Measurements from ENCODE around the gene CARNS1. TPM values are rescaled to one million over a fixed set of nuclear protein-coding genes. Genes with fewer than 3 reads are reported as not detected.

Gene CARNS1
- total and polyA plus RNA-seq, 10 donors: 1.0 to 4.4 (median 2.0) TPM

GRCh38 chr11:67406420-67406968 lies 9.0 kb upstream of the CARNS1 start:
- peak overlapping the region; percentile 66 to 99 (median 96) for H3K27ac ChIP-seq
- DNase-seq: no peak
- H3K36me3 ChIP-seq: peaks cover 0 to 50% (median 6%) of the 10 kb centered on the region in 6 donors
- TF ChIP-seq POLR2A (IDR thresholded peaks at IDR 0.05): no peak
- TF ChIP-seq POLR2AphosphoS5 (IDR thresholded peaks at IDR 0.05): peak in 1 of 3 donors; percentile 56
- H3K27me3 ChIP-seq (replicated peaks in 1 of 7): peaks cover 0 to 28% (median 0%) of the 10 kb centered on the region in 7 donors
- WGBS, 5 donors: 77 to 83% (median 80%) methylated on average over 4 to 18 of the region's 18 CpGs
- H3K4me3 ChIP-seq: peak overlapping the region in 6 of 8 donors; percentile 10 to 75 (median 22)
- no peaks in the 10 kb centered on the region for H3K9me3 ChIP-seq
- intact Hi-C loops (cut with DNase I; ENCODE audit: low total_unique reads): no loop called here
- peaks cover 46 to 97% (median 89%) of the 10 kb centered on the region in 6 donors for H3K4me1 ChIP-seq

DNA sequence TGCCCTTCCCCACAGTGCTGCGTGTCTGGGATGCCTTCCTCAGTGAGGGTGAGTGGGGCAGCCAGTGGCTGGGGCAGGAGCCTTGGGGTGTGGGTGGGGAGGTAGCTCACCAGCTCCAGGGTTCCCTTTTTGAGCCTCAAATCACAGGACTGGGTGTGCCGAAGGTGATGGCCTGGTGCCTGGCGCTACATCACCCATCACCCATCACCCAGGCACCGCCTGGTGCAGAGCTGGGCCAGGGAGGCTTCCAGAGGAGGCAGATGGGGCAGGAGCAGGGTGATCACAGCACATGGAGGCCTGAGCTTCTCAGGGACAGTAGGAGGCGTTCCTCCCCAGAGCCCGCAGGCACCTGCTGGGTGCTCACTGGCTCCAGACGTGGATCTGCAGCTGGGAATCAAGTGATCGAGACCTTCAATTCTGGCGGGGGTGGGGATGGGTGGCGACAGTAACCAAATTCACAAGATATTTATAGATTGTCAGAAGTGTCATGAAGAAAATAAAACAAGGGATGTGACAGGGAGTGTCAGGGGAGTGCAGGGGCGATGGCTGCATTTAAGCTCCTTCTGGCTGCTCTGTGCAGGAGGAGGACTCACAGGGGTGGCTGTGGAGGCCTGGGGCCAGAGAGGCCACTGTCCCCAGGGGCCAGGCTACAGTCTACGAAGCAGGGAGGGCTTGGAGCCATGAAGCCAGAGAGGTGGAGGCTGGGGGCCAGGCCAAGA lies 8.3 kb upstream of the CARNS1 start:
- peak overlapping the region; percentile 66 to 99 (median 96) for H3K27ac ChIP-seq
- intact Hi-C loops (cut with DNase I; ENCODE audit: low total_unique reads): no loop called here
- H3K9me3 ChIP-seq: no peaks in the 10 kb centered on the region
- peaks cover 0 to 50% (median 6%) of the 10 kb centered on the region in 6 donors for H3K36me3 ChIP-seq
- 37 to 58% (median 44%) methylated on average over 8 to 12 of the region's 12 CpGs for WGBS, 5 donors
- TF ChIP-seq POLR2AphosphoS5 (IDR thresholded peaks at IDR 0.05) (peak; percentile 13 to 48 (median 45)), POLR2A (IDR thresholded peaks at IDR 0.05) (no peak)
- H3K4me3 ChIP-seq: peak overlapping the region in 6 of 8 donors; percentile 10 to 75 (median 22)
- peak; percentile 83 for DNase-seq
- H3K4me1 ChIP-seq: peaks cover 46 to 100% (median 93%) of the 10 kb centered on the region in 6 donors
- peaks cover 0 to 29% (median 0%) of the 10 kb centered on the region in 7 donors for H3K27me3 ChIP-seq (replicated peaks in 1 of 7)

DNA sequence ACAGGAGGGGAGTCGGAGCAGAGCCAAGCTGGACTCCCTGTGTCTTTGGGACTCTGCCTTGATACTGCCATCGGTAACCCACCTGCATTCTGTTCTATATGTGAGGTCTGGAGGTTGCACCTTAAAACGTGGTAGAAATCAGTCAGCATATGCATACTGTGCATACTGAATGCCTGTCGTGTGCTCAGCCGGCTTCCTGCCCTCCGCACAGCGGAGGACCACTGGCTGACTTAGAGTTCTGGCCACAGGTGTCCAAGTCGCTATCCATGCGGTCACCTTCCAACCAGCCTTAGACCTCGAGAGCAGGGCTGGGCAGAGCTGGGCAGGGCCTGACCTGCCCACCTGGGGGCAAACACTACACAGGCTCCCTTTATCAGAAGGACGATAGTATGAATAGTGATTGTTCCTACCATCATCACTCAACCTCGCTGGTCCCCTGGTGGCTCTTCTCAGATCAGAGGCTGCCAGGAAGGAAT lies 7.8 kb upstream of the CARNS1 start:
- Histone ChIP-seq H3K36me3 (peaks cover 0 to 50% (median 6%) of the 10 kb centered on the region in 6 donors), H3K27me3 (replicated peaks in 1 of 7) (peaks cover 0 to 34% (median 0%) of the 10 kb centered on the region in 7 donors), H3K4me1 (peaks cover 46 to 100% (median 93%) of the 10 kb centered on the region in 6 donors), H3K4me3 (peak overlapping the region in 4 of 8 donors; percentile 18 to 75 (median 32)), H3K27ac (peak overlapping the region; percentile 65 to 99 (median 96)), H3K9me3 (no peaks in the 10 kb centered on the region)
- TF ChIP-seq POLR2A (IDR thresholded peaks at IDR 0.05) (no peak), CTCF (IDR thresholded peaks at IDR 0.05 in 8 of 11, conservative IDR thresholded peaks at IDR 0.05 in 3 of 11) (no peak), POLR2AphosphoS5 (IDR thresholded peaks at IDR 0.05) (no peak)
- DNase-seq: no peak
- intact Hi-C loops (cut with DNase I; ENCODE audit: low total_unique reads): no loop called here
- 55 to 70% (median 66%) methylated on average over 11 to 12 of the region's 12 CpGs for WGBS, 5 donors

- H3K36me3 ChIP-seq: peaks cover 0 to 50% (median 6%) of the 10 kb centered on the region in 6 donors
- H3K4me3 ChIP-seq: peak overlapping the region in 7 of 8 donors; percentile 2 to 75 (median 42)
- TF ChIP-seq POLR2A (IDR thresholded peaks at IDR 0.05) (no peak), CTCF (IDR thresholded peaks at IDR 0.05 in 8 of 11, conservative IDR thresholded peaks at IDR 0.05 in 3 of 11) (no peak), POLR2AphosphoS5 (IDR thresholded peaks at IDR 0.05) (no peak)
- H3K4me1 ChIP-seq: peaks cover 37 to 100% (median 91%) of the 10 kb centered on the region in 6 donors
- peaks cover 0 to 38% (median 0%) of the 10 kb centered on the region in 7 donors for H3K27me3 ChIP-seq (replicated peaks in 1 of 7)
- 32 to 57% (median 41%) methylated on average over 5 to 18 of the region's 18 CpGs for WGBS, 5 donors
- intact Hi-C loops (cut with DNase I; ENCODE audit: low total_unique reads): no loop called here
- peak; percentile 79 for DNase-seq
- H3K9me3 ChIP-seq: no peaks in the 10 kb centered on the region
- peak overlapping the region; percentile 65 to 99 (median 96) for H3K27ac ChIP-seq
Measured at GRCh38 chr11:67408437-67409200, 6.9 kb upstream of the CARNS1 start.

All from spleen (tissue), 11 donors.